Tibial nerve (tissue), 4 donors: ENCODE results near the gene GMDS. TPM values are rescaled to one million over a fixed set of nuclear protein-coding genes. Genes with fewer than 3 reads are reported as not detected.

Source experiments
- DNase-seq, 2 donors: peaks; one replicate each; pipeline ENCODE4 v3.0.0-alpha.2; 2019; ENCODE audit warnings: low spot score in 2 of 2
- H3K27ac ChIP-seq, 4 donors: fragments of 200-600 bp; sonication (generic) in 3 of 4; one replicate each; pipeline ENCODE4 v1.5.1; 2017 to 2019; ENCODE audit warnings: mild to moderate bottlenecking in 1 of 4
- H3K27me3 ChIP-seq, 2 donors: fragments of 200-600 bp; sonication (generic) in 1 of 2; one replicate each; pipeline versions ENCODE4 v1.5.1 to v1.6.0; 2017 to 2019
- H3K36me3 ChIP-seq, 3 donors: fragments of 200-600 bp; sonication (generic); one replicate each; pipeline ENCODE4 v1.5.1; 2018 to 2019
- H3K4me1 ChIP-seq, 4 donors: fragments of 200-600 bp; sonication (generic) in 3 of 4; one replicate each; pipeline ENCODE4 v1.5.1; 2017 to 2019
- H3K4me3 ChIP-seq, 4 donors: fragments of 200-600 bp; sonication (generic) in 3 of 4; one replicate each; pipeline ENCODE4 v1.5.1; 2017 to 2019; ENCODE audit warnings: mild to moderate bottlenecking in 1 of 4, moderate library complexity in 1 of 4
- H3K9me3 ChIP-seq, 4 donors: fragments of 200-600 bp; sonication (generic) in 3 of 4; one replicate each; pipeline ENCODE4 v1.5.1; 2017 to 2019
- EP300 ChIP-seq, 2 donors: sonication (generic); formaldehyde crosslinking; IDR thresholded peaks; one replicate each; pipeline ENCODE4 v1.6.1; 2017; ENCODE audit warnings: antibody characterized with exemption in 2 of 2, mild to moderate bottlenecking in 1 of 2
- POLR2A ChIP-seq, 2 donors: fragments of 450-650 bp; IDR thresholded peaks; one replicate each; pipeline ENCODE4 v1.6.1; 2017; ENCODE audit warnings: antibody characterized with exemption in 2 of 2, mild to moderate bottlenecking in 2 of 2, moderate library complexity in 2 of 2
- WGBS, 2 donors: methylation state at CpG; one replicate each; pipeline ENCODE4 v1.1.5; 2018; 5-methylcytosine and 5-hydroxymethylcytosine counted together
- total RNA-seq, 4 donors: library from RNA; depleted of rRNA; stranded (reverse); fragments of >200 nt; gene quantifications; one replicate each; pipeline ENCODE4 v1.1.0, GENCODE V29; 2016
- TF ChIP-seq, protein P1 (sequence below), 5 experiments: fragments of 200-600 bp in 3 of 5; fragments of 450-650 bp in 2 of 5; sonication (generic) in 3 of 5; IDR thresholded peaks; one replicate each; pipeline ENCODE4 v1.5.1; 2016 to 2019; ENCODE audit warnings: antibody characterized with exemption in 5 of 5, mild to moderate bottlenecking in 3 of 5, moderate library complexity in 2 of 5

The GMDS gene
- total RNA-seq, 4 donors from 2014 or later = 14.9 to 46.5 (median 32.8) TPM

DNA sequence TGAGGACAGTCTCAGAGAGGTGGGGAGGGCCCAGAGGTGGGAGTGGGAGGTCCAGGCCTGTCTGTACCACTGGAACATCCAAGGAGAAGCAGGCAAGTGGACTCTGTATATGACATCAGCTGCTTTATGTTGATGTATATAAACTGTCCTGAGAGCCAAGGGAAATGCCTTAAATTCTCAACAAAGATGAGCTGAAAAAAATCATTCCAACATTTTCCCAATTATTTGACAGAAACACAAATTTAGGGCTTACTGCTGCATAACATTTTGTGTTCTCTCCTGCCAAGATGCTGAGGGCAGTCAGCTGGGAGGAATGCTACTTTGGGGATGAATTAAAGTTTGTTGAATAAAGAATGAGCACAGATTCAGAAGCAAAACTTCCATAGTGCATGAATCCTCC is 582.9 kb downstream of the GMDS start:
- Histone ChIP-seq H3K27ac (no peak overlapping the region), H3K4me1 (no peaks in the 10 kb centered on the region), H3K36me3 (no peaks in the 10 kb centered on the region), H3K4me3 (no peak overlapping the region), H3K27me3 (no peaks in the 10 kb centered on the region), H3K9me3 (no peaks in the 10 kb centered on the region)
- no peak for DNase-seq
- no peak for TF ChIP-seq POLR2A (IDR thresholded peaks at IDR 0.05)
- TF ChIP-seq, protein P1, sequence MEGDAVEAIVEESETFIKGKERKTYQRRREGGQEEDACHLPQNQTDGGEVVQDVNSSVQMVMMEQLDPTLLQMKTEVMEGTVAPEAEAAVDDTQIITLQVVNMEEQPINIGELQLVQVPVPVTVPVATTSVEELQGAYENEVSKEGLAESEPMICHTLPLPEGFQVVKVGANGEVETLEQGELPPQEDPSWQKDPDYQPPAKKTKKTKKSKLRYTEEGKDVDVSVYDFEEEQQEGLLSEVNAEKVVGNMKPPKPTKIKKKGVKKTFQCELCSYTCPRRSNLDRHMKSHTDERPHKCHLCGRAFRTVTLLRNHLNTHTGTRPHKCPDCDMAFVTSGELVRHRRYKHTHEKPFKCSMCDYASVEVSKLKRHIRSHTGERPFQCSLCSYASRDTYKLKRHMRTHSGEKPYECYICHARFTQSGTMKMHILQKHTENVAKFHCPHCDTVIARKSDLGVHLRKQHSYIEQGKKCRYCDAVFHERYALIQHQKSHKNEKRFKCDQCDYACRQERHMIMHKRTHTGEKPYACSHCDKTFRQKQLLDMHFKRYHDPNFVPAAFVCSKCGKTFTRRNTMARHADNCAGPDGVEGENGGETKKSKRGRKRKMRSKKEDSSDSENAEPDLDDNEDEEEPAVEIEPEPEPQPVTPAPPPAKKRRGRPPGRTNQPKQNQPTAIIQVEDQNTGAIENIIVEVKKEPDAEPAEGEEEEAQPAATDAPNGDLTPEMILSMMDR (IDR thresholded peaks at IDR 0.05) = no peak
- TF ChIP-seq EP300 (IDR thresholded peaks at IDR 0.05) = no peak

DNA sequence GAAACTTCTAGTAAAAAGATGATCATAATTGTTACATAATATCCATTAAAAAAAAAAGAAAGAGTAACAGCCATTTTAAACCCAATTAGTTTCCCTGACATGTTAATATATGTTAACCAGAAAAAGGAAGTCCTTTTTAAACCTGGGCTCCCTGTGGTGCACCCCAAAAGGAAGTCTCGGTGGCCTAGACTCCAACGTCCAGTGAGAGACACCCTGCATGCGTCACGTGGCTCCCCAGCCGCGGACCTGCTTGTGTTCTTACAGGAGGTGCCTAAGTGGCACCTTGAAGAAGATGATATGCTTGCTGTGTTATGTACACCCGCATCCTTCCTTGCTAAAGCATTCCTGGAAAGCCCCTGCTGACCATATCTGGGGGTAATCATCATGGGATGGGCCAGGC is 585.6 kb downstream of the GMDS start:
- Histone ChIP-seq H3K4me1 (no peaks in the 10 kb centered on the region), H3K9me3 (no peaks in the 10 kb centered on the region), H3K27ac (no peak overlapping the region), H3K36me3 (no peaks in the 10 kb centered on the region), H3K4me3 (no peak overlapping the region), H3K27me3 (no peaks in the 10 kb centered on the region)
- DNase-seq = no peak
- no peak for TF ChIP-seq POLR2A (IDR thresholded peaks at IDR 0.05)
- TF ChIP-seq, protein P1 (IDR thresholded peaks at IDR 0.05) = no peak
- TF ChIP-seq EP300 (IDR thresholded peaks at IDR 0.05) = no peak
- 81 to 83% methylated on average over 7 of the region's 7 CpGs for WGBS, 2 donors

DNA sequence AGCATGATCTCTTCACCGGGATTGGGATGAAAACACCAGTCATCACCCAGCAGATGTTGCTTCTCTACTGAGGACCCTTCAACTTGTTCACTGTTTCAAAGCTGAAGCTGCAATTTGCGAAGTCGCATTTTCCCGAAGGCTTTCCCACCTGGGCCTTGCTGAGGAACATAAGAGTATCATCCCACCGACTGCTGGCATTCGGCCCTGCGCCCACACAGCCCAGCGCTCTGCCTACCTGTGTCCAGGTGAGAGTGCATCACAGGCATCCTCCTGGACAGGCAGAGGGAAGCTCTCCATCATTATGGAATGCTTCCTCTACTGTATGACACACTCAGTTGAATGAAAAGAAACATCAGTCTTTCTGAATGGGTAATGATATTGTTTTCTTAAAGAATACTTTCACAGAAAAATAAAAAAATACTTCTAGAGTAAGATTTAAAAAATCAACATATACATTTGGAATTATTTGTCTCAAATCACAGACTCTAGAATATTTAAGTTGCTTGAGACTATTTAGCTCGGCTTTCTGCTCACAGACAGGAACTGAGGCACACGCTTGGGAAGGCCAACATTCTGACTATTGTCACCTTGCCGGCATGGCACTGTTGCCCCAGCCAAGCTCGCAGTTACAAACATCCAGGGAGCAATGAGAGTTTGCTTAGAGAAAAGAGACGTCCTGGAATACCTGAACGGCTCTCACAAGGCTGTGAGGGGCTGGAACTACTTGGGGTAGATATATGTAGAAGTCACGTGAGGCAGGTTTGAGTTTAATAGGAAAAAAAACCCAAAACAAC is 587.0 kb downstream of the GMDS start:
- Histone ChIP-seq H3K27ac (no peak overlapping the region), H3K4me3 (no peak overlapping the region), H3K36me3 (no peaks in the 10 kb centered on the region), H3K9me3 (no peaks in the 10 kb centered on the region), H3K4me1 (no peaks in the 10 kb centered on the region), H3K27me3 (no peaks in the 10 kb centered on the region)
- no peak for DNase-seq
- WGBS, 2 donors = 93 to 95% methylated on average over 15 of the region's 15 CpGs
- TF ChIP-seq, protein P1 (IDR thresholded peaks at IDR 0.05) = no peak
- TF ChIP-seq EP300 (IDR thresholded peaks at IDR 0.05) (no peak), POLR2A (IDR thresholded peaks at IDR 0.05) (no peak)

DNA sequence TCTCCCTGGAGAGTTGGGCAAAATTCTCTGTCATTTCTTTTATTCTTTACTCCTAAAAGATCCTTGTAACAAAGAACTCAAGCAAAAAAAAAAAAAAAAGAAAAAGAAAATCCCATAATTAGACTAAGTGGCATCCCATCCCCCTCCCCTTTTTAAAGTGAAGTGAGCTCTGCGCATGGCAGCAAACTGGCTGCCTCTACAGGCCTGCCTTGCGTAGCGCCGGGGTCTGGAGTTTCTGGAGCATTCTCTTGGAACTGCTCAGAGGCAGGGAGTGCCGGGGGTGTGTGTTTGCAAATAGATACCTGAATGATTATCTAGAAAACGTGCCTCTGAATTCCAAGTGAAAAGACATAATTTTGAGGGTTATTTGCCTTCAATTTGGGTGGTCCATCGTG is 587.6 kb downstream of the GMDS start:
- 79 to 88% methylated on average over 7 of the region's 7 CpGs for WGBS, 2 donors
- no peak for DNase-seq
- Histone ChIP-seq H3K4me1 (no peaks in the 10 kb centered on the region), H3K36me3 (no peaks in the 10 kb centered on the region), H3K4me3 (no peak overlapping the region), H3K27ac (no peak overlapping the region), H3K27me3 (no peaks in the 10 kb centered on the region), H3K9me3 (no peaks in the 10 kb centered on the region)
- no peak for TF ChIP-seq POLR2A (IDR thresholded peaks at IDR 0.05)
- TF ChIP-seq EP300 (IDR thresholded peaks at IDR 0.05) = no peak
- TF ChIP-seq, protein P1 (IDR thresholded peaks at IDR 0.05) = no peak

DNA sequence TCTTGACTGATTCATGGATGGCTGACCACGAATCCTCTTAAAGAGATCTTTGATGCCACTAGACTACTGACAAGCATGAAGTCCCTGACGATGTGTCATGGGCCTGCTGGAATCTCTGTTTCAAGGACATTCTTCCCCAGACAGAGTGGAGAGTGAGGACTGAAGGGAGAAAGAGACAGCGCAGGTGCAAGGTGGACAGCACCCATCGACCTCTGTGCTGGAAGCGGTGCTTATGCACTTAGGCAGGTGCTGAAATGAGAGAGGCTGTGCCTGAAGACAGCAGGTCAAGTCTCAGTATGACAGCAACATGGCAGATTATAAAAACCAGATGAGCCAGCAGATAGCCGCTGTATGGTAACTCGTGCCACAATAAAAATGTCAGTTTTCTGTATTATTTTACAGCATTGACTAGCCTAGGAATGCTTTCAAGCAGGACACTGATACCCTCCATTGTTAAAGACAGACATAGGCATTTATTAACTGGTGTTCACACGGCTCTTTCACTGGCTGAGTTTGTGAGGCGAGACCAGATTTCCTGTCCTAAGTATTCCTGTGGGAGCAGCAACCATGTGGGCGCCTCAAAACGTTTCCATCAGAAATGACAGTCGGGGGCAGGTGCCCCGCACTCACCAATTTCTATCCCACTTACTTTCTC is 588.2 kb downstream of the GMDS start:
- H3K36me3 ChIP-seq = no peaks in the 10 kb centered on the region
- no peaks in the 10 kb centered on the region for H3K9me3 ChIP-seq
- no peaks in the 10 kb centered on the region for H3K27me3 ChIP-seq
- DNase-seq = no peak
- TF ChIP-seq, protein P1 (IDR thresholded peaks at IDR 0.05) = no peak
- no peak for TF ChIP-seq EP300 (IDR thresholded peaks at IDR 0.05)
- TF ChIP-seq POLR2A (IDR thresholded peaks at IDR 0.05) = no peak
- H3K4me3 ChIP-seq = no peak overlapping the region
- no peaks in the 10 kb centered on the region for H3K4me1 ChIP-seq
- WGBS, 2 donors = 81 to 84% methylated on average over 13 of the region's 13 CpGs
- no peak overlapping the region for H3K27ac ChIP-seq
